ENCODE data around the gene IP6K3.

IP6K3 gene

GRCh38 chr6:33702345-33702977 lies 44.2 kb downstream of the IP6K3 start:
- no peak for DNase-seq

GRCh38 chr6:33700391-33701050 lies 46.2 kb downstream of the IP6K3 start:
- peak; percentile 62 to 68 for DNase-seq

GRCh38 chr6:33699739-33700138 lies 47.0 kb downstream of the IP6K3 start:
- DNase-seq: no peak

GRCh38 chr6:33699131-33699530 lies 47.6 kb downstream of the IP6K3 start:
- DNase-seq: no peak

GRCh38 chr6:33698494-33698893 lies 48.2 kb downstream of the IP6K3 start:
- DNase-seq: no peak

- no peak for DNase-seq
These were observed 48.9 kb downstream of the IP6K3 start for GRCh38 chr6:33697845-33698244.

GRCh38 chr6:33696548-33697518 lies 49.9 kb downstream of the IP6K3 start:
- DNase-seq: no peak

- no peak for DNase-seq
These were observed 50.6 kb downstream of the IP6K3 start for GRCh38 chr6:33696076-33696475.

- DNase-seq: no peak
These were observed 51.2 kb downstream of the IP6K3 start for GRCh38 chr6:33695451-33695887.

GRCh38 chr6:33694977-33695376 lies 51.7 kb downstream of the IP6K3 start:
- DNase-seq: no peak

GRCh38 chr6:33694401-33694931 lies 52.2 kb downstream of the IP6K3 start:
- peak; percentile 70 to 84 for DNase-seq

GRCh38 chr6:33693186-33694105 lies 53.3 kb downstream of the IP6K3 start:
- no peak for DNase-seq

- DNase-seq: peak; percentile 36 to 42
These were observed 53.9 kb downstream of the IP6K3 start for GRCh38 chr6:33692760-33693158.

- no peak for DNase-seq
These were observed 54.5 kb downstream of the IP6K3 start for GRCh38 chr6:33692078-33692759.

GRCh38 chr6:33691456-33692077 lies 55.1 kb downstream of the IP6K3 start:
- no peak for DNase-seq

GRCh38 chr6:33690766-33691165 lies 55.9 kb downstream of the IP6K3 start:
- DNase-seq: no peak

GRCh38 chr6:33689879-33690278 lies 56.8 kb downstream of the IP6K3 start:
- DNase-seq: no peak

- no peak for DNase-seq
These were observed 57.6 kb downstream of the IP6K3 start for GRCh38 chr6:33689148-33689494.

GRCh38 chr6:33688451-33689147 lies 58.1 kb downstream of the IP6K3 start:
- no peak for DNase-seq

GRCh38 chr6:33688006-33688405 lies 58.7 kb downstream of the IP6K3 start:
- no peak for DNase-seq

Data from stimulated activated CD4-positive, alpha-beta T cell treated with anti-CD3 and anti-CD28 coated beads, Interleukin-4, amount 100 ng/mL, for 4 hours (primary cell).